ENCODE data around the gene ZP4.

GRCh38 chr1:237875291-237875690, 15.4 kb downstream of the ZP4 start:
- no peak for TF ChIP-seq MAZ (IDR thresholded peaks at IDR 0.05; ENCODE audit: borderline replicate concordance, low read depth, low read length)
- no peak for TF ChIP-seq CTCF (conservative IDR thresholded peaks at IDR 0.05; ENCODE audit: low read depth, low read length)
- no peak for TF ChIP-seq MAFK (IDR thresholded peaks at IDR 0.05; ENCODE audit: low read depth, low read length)

Measured in IMR-90 (cell line).